Erythroblast (primary cell): ENCODE measurements around the gene TRIM67.

Experiments used
- GATA1 ChIP-seq: IDR thresholded peaks from 2 replicates; pipeline ENCODE4 v1.6.1; 2011; ENCODE audit warnings: low read depth, mild to moderate bottlenecking, control low read depth, low read length, moderate library complexity
- POLR2A ChIP-seq: IDR thresholded peaks from 2 replicates; pipeline ENCODE4 v1.6.1; 2011; ENCODE audit warnings: mild to moderate bottlenecking, low read length

DNA sequence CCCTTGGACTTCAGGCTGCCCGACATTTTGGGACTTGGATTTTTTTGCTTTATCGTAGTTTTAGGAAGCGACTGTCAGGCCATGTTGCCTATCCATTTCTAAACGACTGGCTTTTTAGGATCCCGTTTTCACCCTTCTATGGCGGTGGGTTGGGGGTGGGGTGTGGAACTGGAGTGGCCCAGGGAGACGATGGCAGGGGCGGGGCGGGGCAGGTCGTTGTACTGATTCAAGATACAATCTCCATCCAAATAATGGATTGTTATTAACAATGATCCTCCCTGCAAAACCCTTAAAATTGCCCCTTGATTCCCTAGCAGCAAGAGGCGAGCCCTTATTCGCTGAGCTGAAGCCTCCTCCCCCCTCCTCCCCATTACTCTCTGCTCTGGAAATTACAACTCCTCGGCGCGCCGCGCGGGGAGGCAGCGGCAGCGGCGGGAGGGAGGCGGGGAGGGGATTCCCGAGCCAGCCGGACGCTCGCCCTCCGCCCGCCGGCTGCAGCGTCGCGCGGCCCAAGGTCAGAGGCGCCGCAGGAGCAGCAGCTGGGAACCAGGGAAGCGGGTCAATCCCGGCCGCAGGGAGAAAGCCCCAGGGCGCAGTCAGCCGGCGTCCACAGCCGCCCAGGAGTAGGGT lies at the start of gene TRIM67:
- TF ChIP-seq POLR2A, result no peak
- no peak for TF ChIP-seq GATA1
